NT2/D1 (cell line): ENCODE data around the gene SHOX.

Experiments used
- DNase-seq: peaks from one replicate; pipeline ENCODE4 v3.0.0-alpha.2; 2011; ENCODE audit warnings: low read depth, low spot score
- H3K27me3 ChIP-seq: 2 replicates; pipeline ENCODE4 v1.6.0; 2011; ENCODE audit warnings: mild to moderate bottlenecking; ENCODE audit not compliant: insufficient read length, insufficient read depth
- H3K36me3 ChIP-seq: 2 replicates; pipeline ENCODE4 v1.6.1; 2011; ENCODE audit warnings: mild to moderate bottlenecking, low read length, mixed read lengths; ENCODE audit not compliant: insufficient read depth, insufficient read length
- H3K4me1 ChIP-seq: 2 replicates; pipeline ENCODE4 v1.5.1; 2011; ENCODE audit not compliant: insufficient read depth, insufficient read length
- H3K4me3 ChIP-seq: 2 replicates; pipeline ENCODE4 v1.5.1; 2011; ENCODE audit warnings: low read depth; ENCODE audit not compliant: insufficient read length
- H3K9ac ChIP-seq: 2 replicates; pipeline ENCODE4 v1.6.0; 2011; ENCODE audit warnings: low read depth; ENCODE audit not compliant: insufficient read length
- H3K9me3 ChIP-seq: 2 replicates; pipeline ENCODE4 v1.5.1; 2011; ENCODE audit warnings: mild to moderate bottlenecking, low read length; ENCODE audit not compliant: insufficient read depth
- SUZ12 ChIP-seq: IDR thresholded peaks from 2 replicates; pipeline ENCODE4 v1.6.1; 2011; ENCODE audit not compliant: insufficient read length, insufficient read depth; ENCODE audit errors: extremely low read depth
- YY1 ChIP-seq: IDR thresholded peaks from 2 replicates; pipeline ENCODE4 v1.6.1; 2011; ENCODE audit not compliant: insufficient read length, insufficient read depth
- ZNF274 ChIP-seq: IDR thresholded peaks from 2 replicates; pipeline ENCODE4 v1.6.1; 2011; ENCODE audit warnings: mild to moderate bottlenecking, low read depth, low read length

SHOX gene

DNA sequence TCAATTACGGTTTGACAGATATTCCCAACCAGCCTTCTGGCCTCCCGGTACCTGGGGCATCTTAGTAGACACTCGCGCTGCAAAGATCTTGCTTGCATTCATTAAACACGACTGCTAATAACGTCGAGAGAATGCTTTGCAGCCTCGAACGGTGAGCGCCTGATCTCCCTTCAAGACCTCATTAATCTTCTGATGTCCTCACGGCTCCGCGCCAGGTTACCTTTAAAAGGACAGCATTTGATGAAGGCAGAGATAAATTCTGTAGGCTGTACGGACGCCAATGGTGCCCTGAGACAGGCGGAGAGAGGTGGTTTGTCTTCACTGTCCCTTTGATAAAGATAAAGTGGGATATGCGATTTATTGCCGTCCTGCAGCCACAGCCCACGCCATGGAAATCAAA is 64.2 kb downstream of the SHOX start:
- Histone ChIP-seq H3K4me3 (no peak overlapping the region), H3K4me1 (no peaks in the 10 kb centered on the region), H3K27me3 (no peaks in the 10 kb centered on the region), H3K36me3 (no peaks in the 10 kb centered on the region), H3K9me3 (peaks cover 5% of the 10 kb centered on the region; the same call in 1 of the 2 replicates), H3K9ac (no peak overlapping the region)
- TF ChIP-seq SUZ12 = no peak
- no peak for DNase-seq

DNA sequence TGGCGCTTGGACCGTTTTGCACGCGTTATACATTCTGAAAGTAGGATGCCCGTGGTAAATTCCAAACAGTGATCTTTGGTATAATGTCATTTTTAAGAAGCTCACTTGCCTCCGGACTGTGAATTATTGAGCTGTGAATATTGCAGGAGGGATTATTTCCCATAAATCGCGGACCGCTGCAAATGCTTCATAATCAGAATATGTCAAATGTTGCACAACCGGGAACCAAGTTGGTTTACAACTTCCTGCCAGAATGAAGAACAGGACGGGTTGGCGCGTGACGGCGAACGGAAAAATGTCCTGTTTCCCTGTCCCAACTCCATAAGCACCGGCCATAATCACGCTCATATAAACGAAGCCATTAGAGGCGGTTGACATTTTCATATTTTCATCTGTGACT is 67.6 kb downstream of the SHOX start:
- Histone ChIP-seq H3K27me3 (no peaks in the 10 kb centered on the region), H3K9ac (no peak overlapping the region), H3K9me3 (peaks cover 8% of the 10 kb centered on the region; the same call in 1 of the 2 replicates), H3K4me1 (no peaks in the 10 kb centered on the region), H3K36me3 (no peaks in the 10 kb centered on the region), H3K4me3 (no peak overlapping the region)
- DNase-seq = no peak
- TF ChIP-seq ZNF274 (no peak), YY1 (no peak), SUZ12 (no peak)

DNA sequence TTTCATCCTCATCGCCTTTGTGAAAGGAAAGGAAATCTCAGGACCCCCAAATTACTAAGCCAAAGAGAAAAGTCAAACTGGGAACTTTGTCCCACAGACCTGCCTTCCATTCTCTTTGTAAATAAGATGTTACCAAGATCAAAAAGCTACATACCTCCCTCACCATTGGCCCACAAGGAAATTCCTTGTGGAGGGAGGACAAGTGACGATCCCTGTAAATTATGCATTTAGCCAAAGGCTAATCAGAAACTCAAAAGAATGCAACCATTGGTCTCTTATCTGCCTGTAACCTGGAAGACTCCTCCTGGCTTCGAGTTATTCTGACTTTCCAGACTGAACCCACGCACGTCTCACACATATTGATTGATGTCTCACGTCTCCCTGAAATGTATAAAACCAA is 70.3 kb downstream of the SHOX start:
- TF ChIP-seq ZNF274 = no peak
- TF ChIP-seq SUZ12 = no peak
- no peak for TF ChIP-seq YY1
- Histone ChIP-seq H3K9ac (no peak overlapping the region), H3K4me3 (no peak overlapping the region), H3K36me3 (no peaks in the 10 kb centered on the region), H3K27me3 (no peaks in the 10 kb centered on the region), H3K4me1 (no peaks in the 10 kb centered on the region), H3K9me3 (peaks cover 12% of the 10 kb centered on the region; the same call in 1 of the 2 replicates)
- DNase-seq = peak; percentile 35

GRCh38 chrX:701673-702072 is 71.1 kb downstream of the SHOX start:
- Histone ChIP-seq H3K9me3 (peaks cover 12% of the 10 kb centered on the region; the same call in 1 of the 2 replicates), H3K27me3 (no peaks in the 10 kb centered on the region), H3K4me3 (no peak overlapping the region), H3K36me3 (no peaks in the 10 kb centered on the region), H3K9ac (no peak overlapping the region), H3K4me1 (no peaks in the 10 kb centered on the region)
- DNase-seq = no peak
- TF ChIP-seq YY1 (no peak), ZNF274 (no peak), SUZ12 (no peak)

- DNase-seq = no peak
- TF ChIP-seq ZNF274 (no peak), SUZ12 (no peak), YY1 (no peak)
- H3K4me3 ChIP-seq = no peak overlapping the region
Observed at GRCh38 chrX:703466-703865, 72.9 kb downstream of the SHOX start.

GRCh38 chrX:703866-704265 is 73.3 kb downstream of the SHOX start:
- H3K4me1 ChIP-seq = no peaks in the 10 kb centered on the region
- no peak for DNase-seq
- TF ChIP-seq SUZ12 (no peak), YY1 (no peak), ZNF274 (no peak)
- no peaks in the 10 kb centered on the region for H3K36me3 ChIP-seq
- no peak overlapping the region for H3K4me3 ChIP-seq
- H3K27me3 ChIP-seq = no peaks in the 10 kb centered on the region
- peaks cover 13% of the 10 kb centered on the region; the same call in 1 of the 2 replicates for H3K9me3 ChIP-seq
- no peak overlapping the region for H3K9ac ChIP-seq

More at GRCh38 chrX:703466-703865, 72.9 kb downstream of the SHOX start:
- no peaks in the 10 kb centered on the region for H3K4me1 ChIP-seq
- no peaks in the 10 kb centered on the region for H3K27me3 ChIP-seq
- no peaks in the 10 kb centered on the region for H3K36me3 ChIP-seq
- H3K9ac ChIP-seq = no peak overlapping the region
- peaks cover 13% of the 10 kb centered on the region; the same call in 1 of the 2 replicates for H3K9me3 ChIP-seq
